Ecto neural progenitor cell (in vitro differentiated cells): ENCODE results near the gene CCDC182.

Experiments used
- DNase-seq: peaks from one replicate; pipeline ENCODE4 v3.0.0-alpha.2; 2018; ENCODE audit warnings: low spot score

CCDC182 gene

DNA sequence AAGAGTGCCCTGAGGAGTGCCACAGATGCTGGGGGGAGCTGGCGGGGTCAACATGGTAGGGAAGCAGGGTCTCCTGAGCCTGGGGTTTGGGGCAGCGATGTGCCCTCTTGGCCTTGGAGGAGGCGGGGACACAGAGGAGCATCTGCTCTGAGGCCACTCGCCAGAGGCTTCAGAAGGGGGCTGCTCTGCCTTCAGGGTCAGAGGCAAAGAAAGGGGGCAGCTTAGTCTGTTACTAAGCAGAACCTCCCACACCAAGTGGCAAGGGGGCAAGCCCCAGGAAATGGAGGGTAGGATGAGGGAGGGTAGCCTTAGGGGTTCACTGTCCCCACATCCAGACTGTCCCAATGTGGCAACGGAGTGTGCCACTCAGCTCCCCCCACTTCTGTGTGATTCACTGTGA, 18.3 kb downstream of the CCDC182 start:
- DNase-seq, result no peak

- no peak for DNase-seq
These were observed 18.8 kb downstream of the CCDC182 start for GRCh38 chr17:57726213-57726790.

GRCh38 chr17:57724729-57725125, 20.4 kb downstream of the CCDC182 start:
- DNase-seq, result no peak

- no peak for DNase-seq
These were observed 20.9 kb downstream of the CCDC182 start for GRCh38 chr17:57724026-57724728.

- DNase-seq, result no peak
These were observed 21.6 kb downstream of the CCDC182 start for GRCh38 chr17:57723427-57724025.

DNA sequence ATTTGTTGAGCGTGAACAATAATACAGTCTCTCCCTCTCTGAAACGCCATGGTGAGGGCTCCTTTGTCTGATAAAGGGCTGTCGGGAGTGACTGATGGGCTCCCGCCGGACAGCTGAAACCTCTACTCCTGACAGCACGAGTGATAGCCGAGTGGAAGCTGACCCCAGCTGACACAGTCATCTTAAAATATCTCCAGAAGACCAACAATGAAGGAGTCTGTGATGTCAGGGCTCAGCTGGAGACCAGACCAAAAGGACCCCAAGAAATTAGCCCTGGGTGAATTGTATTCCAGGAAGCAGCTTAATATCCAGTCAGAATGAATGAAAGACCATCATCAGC, 22.4 kb downstream of the CCDC182 start:
- no peak for DNase-seq

DNA sequence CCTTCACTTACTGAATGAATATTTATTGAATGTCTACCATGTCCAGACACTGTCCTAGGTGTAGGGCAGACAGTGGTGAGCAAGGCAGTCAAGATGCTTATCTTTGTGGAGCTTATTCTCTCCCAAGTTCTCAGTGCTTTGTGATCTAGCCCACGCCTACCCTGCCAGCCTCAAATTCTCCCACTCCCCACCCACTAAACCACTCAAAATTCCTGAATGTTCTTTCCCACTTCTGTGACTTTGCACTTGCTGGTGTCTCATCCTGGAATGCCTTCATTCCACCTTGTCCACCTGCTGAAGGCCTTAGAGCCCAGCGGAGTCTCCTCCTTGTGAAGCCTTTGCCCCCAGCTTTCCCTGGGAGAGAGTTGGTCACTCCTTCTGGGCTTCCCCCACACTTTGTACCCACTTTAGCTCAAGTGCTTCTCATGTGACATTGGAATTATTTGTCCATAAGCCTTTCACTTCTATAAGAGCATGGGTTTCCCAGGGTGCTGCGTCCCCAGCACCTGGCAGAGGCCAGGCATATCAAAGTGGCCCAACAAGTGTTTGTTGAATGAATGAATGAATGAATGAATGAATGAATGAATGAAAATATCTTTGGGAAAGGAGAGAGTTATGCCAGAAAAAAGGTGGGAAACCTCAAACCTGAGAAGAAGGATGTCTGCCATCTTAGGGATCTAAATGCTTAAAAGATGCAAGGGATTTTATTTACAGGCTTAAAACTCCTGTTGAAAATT, 23.0 kb downstream of the CCDC182 start:
- no peak for DNase-seq

DNA sequence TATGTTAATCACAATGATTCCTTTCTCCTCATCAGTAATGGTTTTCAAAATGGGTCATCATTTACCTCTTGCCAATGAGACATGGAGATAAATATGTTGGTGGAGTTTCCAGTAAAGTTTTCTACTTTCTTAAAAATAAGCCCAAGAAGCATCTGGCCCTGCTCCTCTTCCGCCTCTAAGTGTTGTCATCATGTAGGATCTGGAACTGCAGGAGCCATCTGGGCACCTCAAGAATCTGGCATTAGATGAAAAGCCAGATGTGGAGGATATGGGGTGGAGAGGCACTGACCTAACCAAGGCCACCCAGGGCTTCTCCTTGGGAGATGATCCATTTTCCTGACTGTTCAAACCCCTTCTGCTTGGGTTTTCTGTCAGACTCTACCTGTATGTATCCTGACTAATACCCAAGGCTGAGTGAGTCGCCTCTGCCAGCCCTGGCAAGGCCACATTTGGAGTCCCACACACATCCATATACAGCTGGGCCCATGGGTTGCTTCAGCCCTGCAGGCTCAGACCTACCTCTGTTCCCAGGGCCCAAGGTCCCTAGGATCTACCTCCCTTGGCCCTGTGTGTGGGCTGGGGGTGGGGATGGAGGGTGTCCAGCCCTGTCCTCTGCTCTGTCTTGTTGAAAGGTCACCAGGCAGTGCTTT, 24.6 kb downstream of the CCDC182 start:
- no peak for DNase-seq

GRCh38 chr17:57718878-57719277, 26.2 kb downstream of the CCDC182 start:
- DNase-seq, result no peak

GRCh38 chr17:57715981-57716380, 29.1 kb downstream of the CCDC182 start:
- DNase-seq, result no peak

GRCh38 chr17:57714665-57715180, 30.4 kb downstream of the CCDC182 start:
- DNase-seq, result peak; percentile 29

DNA sequence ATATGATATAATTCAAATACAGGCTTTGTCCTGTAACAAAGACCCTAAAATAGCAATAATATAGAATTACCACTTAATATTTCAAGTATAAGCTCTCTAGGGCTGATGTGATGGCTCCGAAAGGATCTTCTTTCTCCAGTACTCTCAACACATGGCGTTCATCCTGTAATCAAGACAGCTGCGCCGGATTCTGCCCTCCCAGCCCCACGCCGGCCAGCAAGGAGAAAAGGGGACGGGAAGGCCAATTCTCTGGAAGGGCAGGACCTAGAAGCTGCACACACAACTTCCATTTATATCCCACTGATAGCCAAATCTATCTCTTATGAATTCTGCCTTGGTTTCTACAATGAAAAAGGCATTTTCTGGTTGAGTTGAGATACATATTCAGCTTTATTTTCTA, 32.0 kb downstream of the CCDC182 start:
- DNase-seq, result peak; percentile 29

- DNase-seq, result no peak
These were observed 36.7 kb downstream of the CCDC182 start for GRCh38 chr17:57708410-57708809.

- DNase-seq, result peak; percentile 83
These were observed 37.2 kb downstream of the CCDC182 start for GRCh38 chr17:57707892-57708291.

DNA sequence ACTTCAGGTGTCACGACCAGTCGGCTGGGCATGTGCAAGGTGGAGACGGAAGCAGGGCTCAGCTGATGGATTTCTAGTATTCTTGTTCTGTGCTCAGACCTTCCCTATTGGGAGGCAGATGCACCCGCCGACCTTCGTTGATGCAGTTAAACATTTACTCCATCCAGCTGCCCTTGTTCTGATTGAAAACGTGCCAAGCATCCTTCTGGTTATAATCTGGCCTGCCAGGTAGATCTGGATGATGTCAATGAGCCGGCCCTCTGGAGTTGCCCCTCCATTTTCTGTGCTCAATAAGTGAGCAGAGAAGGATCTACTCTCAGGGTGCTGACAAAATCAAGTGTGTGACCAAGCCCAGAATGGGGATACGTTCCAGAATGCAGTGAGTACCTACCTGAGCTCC, 38.3 kb downstream of the CCDC182 start:
- no peak for DNase-seq

DNA sequence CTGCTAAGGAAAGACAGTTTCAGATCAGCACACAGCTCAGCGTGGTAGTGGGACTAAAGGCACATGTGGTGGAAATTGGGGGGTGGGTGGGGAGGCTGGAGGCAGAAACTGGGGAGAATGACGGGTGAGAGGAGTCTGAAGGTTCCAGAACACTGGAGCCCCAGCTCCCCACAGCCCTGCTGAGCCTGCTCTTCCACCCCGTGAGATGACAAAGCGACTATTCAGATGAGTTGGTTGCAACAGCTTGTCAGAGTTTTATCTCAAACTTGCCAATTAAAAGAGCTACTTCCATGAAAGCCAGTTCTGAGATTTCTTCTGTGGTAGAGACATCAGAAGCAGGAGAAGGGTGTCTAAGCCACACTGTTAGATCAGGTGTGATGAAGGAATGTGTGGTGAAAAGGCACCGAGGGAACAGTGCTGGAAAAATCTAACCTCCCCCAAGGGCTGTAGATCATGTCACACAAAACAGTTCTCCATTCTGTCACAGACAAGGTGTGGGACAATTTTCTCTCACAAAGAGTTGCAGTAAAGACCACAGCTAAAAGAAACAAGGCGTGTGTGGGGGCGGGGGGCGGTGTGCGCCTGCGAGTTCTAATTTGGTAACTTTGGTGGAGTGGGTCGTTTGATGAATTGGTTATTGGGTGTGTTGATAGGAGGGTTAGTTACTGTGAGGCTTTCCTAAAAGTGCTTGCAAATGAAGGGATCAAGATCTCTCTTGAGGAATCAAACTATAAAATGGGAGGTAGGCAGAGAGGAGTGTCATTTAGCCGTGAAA, 39.0 kb downstream of the CCDC182 start:
- DNase-seq, result no peak

- DNase-seq, result no peak
These were observed 40.7 kb downstream of the CCDC182 start for GRCh38 chr17:57704448-57704847.

- no peak for DNase-seq
These were observed 41.8 kb downstream of the CCDC182 start for GRCh38 chr17:57703273-57703672.

DNA sequence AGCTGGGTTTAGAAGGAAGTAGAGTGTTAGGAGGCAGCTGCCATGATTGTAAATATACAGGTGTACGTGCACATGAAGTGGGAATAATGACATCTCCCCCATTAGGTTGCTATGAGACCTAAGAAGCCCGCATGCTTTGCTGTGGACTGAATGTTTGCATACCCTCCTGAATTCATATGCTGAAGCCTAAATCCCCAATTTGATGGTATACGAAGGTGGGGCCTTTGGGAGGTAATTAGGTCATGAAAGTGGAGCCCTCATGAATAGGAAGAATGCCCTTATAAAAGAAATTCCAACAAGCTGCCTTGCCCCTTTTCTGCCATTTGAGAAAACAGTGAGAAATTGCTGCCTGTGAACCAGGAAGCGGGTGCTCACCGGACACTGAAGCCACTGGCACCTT, 44.0 kb downstream of the CCDC182 start:
- no peak for DNase-seq

- no peak for DNase-seq
These were observed 45.3 kb downstream of the CCDC182 start for GRCh38 chr17:57699751-57700219.
